NB4 (cell line): Measurements from ENCODE around the gene CMIP.

Experiments used
- DNase-seq: peaks from one replicate; pipeline ENCODE4 v3.0.0; 2010; ENCODE audit warnings: low read depth
- H3K4me3 ChIP-seq: one replicate; pipeline ENCODE4 v1.5.1; 2011; ENCODE audit warnings: mild to moderate bottlenecking, low read depth, low read length, moderate library complexity
- CTCF ChIP-seq: IDR thresholded peaks from one replicate; pipeline ENCODE4 v1.5.1; 2012; ENCODE audit warnings: low read depth, low read length
- MAX ChIP-seq: IDR thresholded peaks from 2 replicates; pipeline ENCODE4 v1.6.1; 2011; ENCODE audit warnings: low read depth, low read length
- MYC ChIP-seq: IDR thresholded peaks from 2 replicates; pipeline ENCODE4 v1.6.1; 2011; ENCODE audit warnings: low read depth, low read length
- POLR2A ChIP-seq: IDR thresholded peaks from 2 replicates; pipeline ENCODE4 v1.6.1; 2011; ENCODE audit warnings: mild to moderate bottlenecking; ENCODE audit not compliant: insufficient read length; ENCODE audit errors: extremely low read depth

CMIP gene

GRCh38 chr16:81646561-81646960 is 202.0 kb downstream of the CMIP start:
- TF ChIP-seq MYC (no peak), POLR2A (no peak), CTCF (no peak), MAX (no peak)
- DNase-seq = no peak
- no peak overlapping the region for H3K4me3 ChIP-seq

- no peak overlapping the region for H3K4me3 ChIP-seq
- no peak for DNase-seq
- TF ChIP-seq CTCF (no peak), POLR2A (no peak), MYC (no peak), MAX (no peak)
These were observed 202.9 kb downstream of the CMIP start for GRCh38 chr16:81647527-81647926.

GRCh38 chr16:81649561-81650184 is 205.1 kb downstream of the CMIP start:
- no peak overlapping the region for H3K4me3 ChIP-seq
- DNase-seq = no peak
- TF ChIP-seq MYC = no peak
- TF ChIP-seq MAX = no peak
- no peak for TF ChIP-seq CTCF
- no peak for TF ChIP-seq POLR2A

- TF ChIP-seq MYC (no peak), MAX (no peak), CTCF (no peak), POLR2A (no peak)
- no peak for DNase-seq
- no peak overlapping the region for H3K4me3 ChIP-seq
These were observed 205.7 kb downstream of the CMIP start for GRCh38 chr16:81650281-81650680.

GRCh38 chr16:81650982-81651562 is 206.5 kb downstream of the CMIP start:
- H3K4me3 ChIP-seq = no peak overlapping the region
- no peak for TF ChIP-seq POLR2A
- no peak for TF ChIP-seq MYC
- no peak for TF ChIP-seq CTCF
- TF ChIP-seq MAX = no peak
- DNase-seq = no peak
